K562 (cell line): ENCODE measurements around the gene PGGHG. TPM values are rescaled to one million over a fixed set of nuclear protein-coding genes. Genes with fewer than 3 reads are reported as not detected.
"Not testable (repeated sequence)": the region's sequence is repeated elsewhere in the genome, so short reads cannot be mapped to it uniquely, and the experiment has no call there.

Experiments used
- ATAC-seq: fragments of 200-7000 bp; cut with Tn5 transposase; 3 replicates; pipeline ENCODE4 v1.9.1; 2020; ENCODE audit warnings: moderate library complexity
- BruUV-seq: library from RNA; stranded (reverse); fragments of 400-500 nt; replicated peaks from 2 replicates; lab custom pipeline; 2021; lab: Mats Ljungman, UMichigan
- CTCF ChIA-PET: fragments of 300-600 bp; formaldehyde crosslinking; extraction: SDS; loops from one replicate; lab custom pipeline; 2021; ENCODE audit warnings: low intra/inter-chr PET ratio; lab: Yijun Ruan, JAX
- POLR2A ChIA-PET: fragments of 300-600, 350-650 bp; sonication (Branson Sonifier 250); formaldehyde crosslinking; extraction: SDS; loops from one replicate; lab custom pipeline; 2021; ENCODE audit warnings: antibody characterized with exemption, inconsistent platforms; lab: Yijun Ruan, JAX
- DNase-seq, 4 experiments: peaks; one replicate each; pipeline versions ENCODE4 v3.0.0 to v3.0.0-alpha.2; 2011 to 2018; ENCODE audit warnings: low spot score in 3 of 4, mixed read lengths in 3 of 4; ENCODE audit errors: extremely low read depth in 1 of 4
- FAIRE-seq: peaks from 2 replicates; lab custom pipeline; 2011; peaks lifted over from hg19 to GRCh38; lab: Jason Lieb, UNC
- H2AFZ ChIP-seq: 2 replicates; pipeline ENCODE4 v1.6.0; 2011; ENCODE audit warnings: low read depth, low read length, control low read depth, inconsistent platforms
- H3K27ac ChIP-seq: fragments of 200-600 bp; 3 replicates; pipeline ENCODE4 v1.8.0; 2011; ENCODE audit warnings: low read depth, mild to moderate bottlenecking, control low read depth, inconsistent platforms, low read length, moderate library complexity, mixed read lengths; ENCODE audit errors: extremely low read depth
- H3K27me3 ChIP-seq, 2 experiments: fragments of 300-600 bp in 1 of 2; 2 replicates in 1 of 2; 3 replicates in 1 of 2; pipeline versions ENCODE4 v1.6.0 to v1.8.0; 2011; ENCODE audit warnings: inconsistent platforms in 2 of 2, low read length in 2 of 2, mild to moderate bottlenecking in 1 of 2, mixed read lengths in 1 of 2, moderate library complexity in 1 of 2; ENCODE audit not compliant: control insufficient read depth in 2 of 2, insufficient read depth in 2 of 2
- H3K36me3 ChIP-seq: fragments of 300-600 bp; 3 replicates; pipeline ENCODE4 v1.8.0; 2011; ENCODE audit warnings: mild to moderate bottlenecking, low read length, inconsistent platforms; ENCODE audit not compliant: control insufficient read depth, insufficient read depth
- H3K4me1 ChIP-seq, 2 experiments: fragments of 200-600 bp in 1 of 2; replicated peaks in 1 of 2; 2 replicates in 1 of 2; 3 replicates in 1 of 2; pipeline versions ENCODE4 v1.5.1 to v1.8.0; 2011; ENCODE audit warnings: inconsistent platforms in 2 of 2, low read length in 2 of 2, mild to moderate bottlenecking in 1 of 2, mixed read lengths in 1 of 2, moderate library complexity in 1 of 2; ENCODE audit not compliant: control insufficient read depth in 2 of 2, insufficient read depth in 2 of 2
- H3K4me2 ChIP-seq: 2 replicates; pipeline ENCODE4 v1.6.1; 2011; ENCODE audit warnings: low read length, control low read depth, inconsistent platforms, mixed read lengths; ENCODE audit not compliant: insufficient read depth
- H3K4me3 ChIP-seq: fragments of 200-600 bp; sonication (generic), shearing (Covaris generic); 2 replicates; pipeline ENCODE4 v1.5.1; 2016; ENCODE audit warnings: control low read depth, inconsistent platforms
- H3K79me2 ChIP-seq: fragments of 200-600 bp; 3 replicates; pipeline ENCODE4 v1.8.0; 2011; ENCODE audit warnings: low read length, inconsistent platforms; ENCODE audit not compliant: control insufficient read depth, insufficient read depth
- H3K9ac ChIP-seq, 2 experiments: 2 replicates each; pipeline versions ENCODE4 v1.6.0 to v1.6.1; 2011; ENCODE audit warnings: low read depth in 2 of 2, low read length in 2 of 2, control low read depth in 1 of 2, inconsistent platforms in 1 of 2, mild to moderate bottlenecking in 1 of 2, mixed read lengths in 1 of 2; ENCODE audit not compliant: insufficient read depth in 1 of 2
- H3K9me1 ChIP-seq: one replicate; pipeline ENCODE4 v1.6.0; 2011; ENCODE audit warnings: inconsistent platforms, mild to moderate bottlenecking, low read length, moderate library complexity; ENCODE audit not compliant: control insufficient read depth, insufficient read depth
- H3K9me3 ChIP-seq: replicated peaks from 2 replicates; pipeline ENCODE4 v1.5.1; 2011; ENCODE audit warnings: low read depth, low read length, inconsistent platforms; ENCODE audit not compliant: control insufficient read depth, insufficient read depth
- H4K20me1 ChIP-seq: replicated peaks from 2 replicates; pipeline ENCODE4 v1.6.1; 2011; ENCODE audit warnings: low read length, inconsistent platforms, mixed read lengths; ENCODE audit not compliant: control insufficient read depth, insufficient read depth
- POLR2G ChIP-seq: fragments of 200-400 bp; formaldehyde crosslinking; IDR thresholded peaks from 2 replicates; pipeline ENCODE4 v1.6.1; 2017; ENCODE audit warnings: low read depth, mild to moderate bottlenecking, antibody characterized with exemption, low read length, moderate library complexity
- RBFOX2 ChIP-seq: fragments of 200-400 bp; formaldehyde crosslinking; IDR thresholded peaks from 2 replicates; pipeline ENCODE4 v1.6.1; 2017; ENCODE audit warnings: low read depth, mild to moderate bottlenecking, low read length, moderate library complexity
- WGBS: fragments of 100-300 bp; shearing (Covaris generic); methylation state at CpG from one replicate; pipeline ENCODE4 v1.1.6; 2016; ENCODE audit warnings: low coverage, mixed read lengths; ENCODE audit not compliant: insufficient coverage; ENCODE audit errors: missing lambda C conversion rate; 5-methylcytosine and 5-hydroxymethylcytosine counted together
- in situ Hi-C: fragments of 300-500 bp; cut with MboI; formaldehyde crosslinking; loops from 4 replicates; pipeline ENCODE4 v1.15.0; 2018; ENCODE audit warnings: inconsistent platforms, mixed read lengths
- intact Hi-C: fragments of 100-400 bp; cut with micrococcal nuclease; formaldehyde crosslinking; loops from 2 replicates; pipeline ENCODE4 v1.14.2; 2022
- polyA plus RNA-seq, 8 experiments: library from polyadenylated mRNA; depleted of rRNA in 4 of 8; stranded (reverse) in 5 of 8; unstranded in 3 of 8; fragments of >200 nt; fragmentation: Nextera tagmentation in 2 of 8; fragmentation: Illumina TruSeq in 1 of 8; extraction: Ambion mirVana in 2 of 8; extraction: Trizol in 1 of 8; gene quantifications; 2 replicates each; pipeline versions ENCODE4 v1.2.1 to v1.2.3, GENCODE V29; 2011 to 2014; ENCODE audit warnings: inconsistent platforms in 1 of 8, missing spikeins in 1 of 8
- total RNA-seq, 7 experiments: library from RNA; depleted of rRNA in 6 of 7; stranded (reverse); fragments of >200 nt in 6 of 7; fragmentation: Illumina TruSeq in 2 of 7; extraction: Trizol in 2 of 7; gene quantifications; 2 replicates each; pipeline versions ENCODE4 v1.2.1 to v1.2.3, GENCODE V29; 2011 to 2021; ENCODE audit warnings: low replicate concordance in 1 of 7
- TF ChIP-seq, protein P1 (sequence below): fragments of 200-800 bp; sonication (Bioruptor generic); IDR thresholded peaks from 2 replicates; pipeline ENCODE4 v1.6.1; 2017; ENCODE audit warnings: missing genetic modification characterization, missing compliant biosample characterization

The PGGHG gene
- total and polyA plus RNA-seq, 9 of the 15 experiments (the other 6 are each of a cell fraction or from before 2014, with no cell fraction given) = 0.38 to 85.1 (median 18.1) TPM

DNA sequence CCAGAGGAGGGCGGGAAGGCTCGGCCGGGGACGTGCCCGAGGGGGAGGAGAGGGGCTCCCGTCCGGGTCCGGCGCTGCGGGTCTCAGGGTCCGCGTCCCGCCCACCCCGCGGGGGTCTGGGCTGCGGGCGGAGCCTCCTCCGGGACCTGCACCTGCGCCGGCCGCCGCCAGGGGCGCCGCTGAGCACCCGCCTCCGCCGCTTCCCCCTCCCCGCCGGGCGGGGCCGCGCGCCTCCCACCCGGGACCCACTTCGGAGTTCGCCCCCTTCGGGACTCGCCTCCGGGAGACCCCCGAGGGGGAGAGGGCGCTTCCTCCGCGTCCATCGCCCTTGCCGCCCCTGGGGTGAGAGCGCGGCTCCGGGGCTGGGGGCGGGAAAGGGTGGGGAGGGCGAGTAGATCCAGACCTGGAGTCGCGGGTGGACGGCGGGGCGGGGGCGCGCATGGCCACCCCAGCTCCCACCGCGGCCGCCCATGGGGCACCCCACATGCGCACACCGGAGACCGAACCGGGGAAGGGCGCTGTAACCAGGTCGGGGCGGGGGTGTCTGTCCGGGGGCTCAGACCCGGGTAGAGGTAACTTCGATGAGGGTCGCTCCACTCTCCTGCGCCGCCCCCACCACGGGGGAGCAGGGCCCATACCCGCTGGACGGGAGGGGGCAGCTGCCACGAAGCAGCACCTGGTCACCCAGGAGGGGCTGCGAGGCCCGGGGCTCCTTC, 29.6 kb downstream of the PGGHG start:
- POLR2A ChIA-PET = interaction anchor here (0.9 to 2.0 kb wide), 2 partner anchors 9 to 12 kb away, joined by 6 to 10 read pairs; no protein-coding TSS in a partner anchor
- Histone ChIP-seq H3K4me1 (peaks cover 12 to 44% of the 10 kb centered on the region in 2 experiments), H3K27ac (peak overlapping the region; percentile 62; the same call in 1 of the 3 replicates), H3K36me3 (peaks cover 29% of the 10 kb centered on the region; the same call in 1 of the 3 replicates), H3K9ac (peak overlapping the region; percentile 68 to 87), H3K4me3 (peak overlapping the region; percentile 27), H3K4me2 (peak overlapping the region; percentile 70), H3K79me2 (peaks cover 63% of the 10 kb centered on the region)
- H3K27me3 ChIP-seq, H3K9me3 ChIP-seq, in situ Hi-C loops, FAIRE-seq, DNase-seq, H4K20me1 ChIP-seq, H3K9me1 ChIP-seq, CTCF ChIA-PET, H2AFZ ChIP-seq, BruUV-seq, intact Hi-C loops: not testable (repeated sequence)
- TF ChIP-seq POLR2G = peak; percentile 61; the same call in 1 of the 2 replicates
- TF ChIP-seq, protein P1, sequence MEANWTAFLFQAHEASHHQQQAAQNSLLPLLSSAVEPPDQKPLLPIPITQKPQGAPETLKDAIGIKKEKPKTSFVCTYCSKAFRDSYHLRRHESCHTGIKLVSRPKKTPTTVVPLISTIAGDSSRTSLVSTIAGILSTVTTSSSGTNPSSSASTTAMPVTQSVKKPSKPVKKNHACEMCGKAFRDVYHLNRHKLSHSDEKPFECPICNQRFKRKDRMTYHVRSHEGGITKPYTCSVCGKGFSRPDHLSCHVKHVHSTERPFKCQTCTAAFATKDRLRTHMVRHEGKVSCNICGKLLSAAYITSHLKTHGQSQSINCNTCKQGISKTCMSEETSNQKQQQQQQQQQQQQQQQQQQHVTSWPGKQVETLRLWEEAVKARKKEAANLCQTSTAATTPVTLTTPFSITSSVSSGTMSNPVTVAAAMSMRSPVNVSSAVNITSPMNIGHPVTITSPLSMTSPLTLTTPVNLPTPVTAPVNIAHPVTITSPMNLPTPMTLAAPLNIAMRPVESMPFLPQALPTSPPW (CRISPR knock-in tag) = 0 out of 2 replicates have a peak, but pooled peaks have one; percentile 16
- peak; percentile 57 for TF ChIP-seq RBFOX2
- 1% methylated on average over 7 of the region's 79 CpGs for WGBS
- peak; percentile 50 for ATAC-seq
